ENCODE results near the gene CSNK1A1.

CSNK1A1 gene

GRCh38 chr5:149561848-149562247 lies 10.6 kb upstream of the CSNK1A1 start:
- peak overlapping the region in 1 of 2 donors; percentile 11 for H3K4me3 ChIP-seq (replicated peaks in 1 of 2; ENCODE audit: low read depth in 2 of 2, low read length in 2 of 2)
- no peak for TF ChIP-seq CTCF (IDR thresholded peaks at IDR 0.05; ENCODE audit: low read depth, low read length)

GRCh38 chr5:149559706-149560105 lies 8.5 kb upstream of the CSNK1A1 start:
- DNase-seq (ENCODE audit: low read depth in 2 of 2): peak; percentile 62 to 74
- no peak overlapping the region for H3K4me3 ChIP-seq (replicated peaks in 1 of 2; ENCODE audit: low read depth in 2 of 2, low read length in 2 of 2)
- TF ChIP-seq CTCF (IDR thresholded peaks at IDR 0.05; ENCODE audit: low read depth, low read length): no peak

More at GRCh38 chr5:149561848-149562247, 10.6 kb upstream of the CSNK1A1 start:
- DNase-seq (ENCODE audit: low read depth in 2 of 2): peak; percentile 95 to 97

GRCh38 chr5:149552553-149553160 lies 1.4 kb upstream of the CSNK1A1 start:
- no peak overlapping the region for H3K4me3 ChIP-seq (replicated peaks in 1 of 2; ENCODE audit: low read depth in 2 of 2, low read length in 2 of 2)
- no peak for DNase-seq (ENCODE audit: low read depth in 2 of 2)
- no peak for TF ChIP-seq CTCF (IDR thresholded peaks at IDR 0.05; ENCODE audit: low read depth, low read length)

DNA sequence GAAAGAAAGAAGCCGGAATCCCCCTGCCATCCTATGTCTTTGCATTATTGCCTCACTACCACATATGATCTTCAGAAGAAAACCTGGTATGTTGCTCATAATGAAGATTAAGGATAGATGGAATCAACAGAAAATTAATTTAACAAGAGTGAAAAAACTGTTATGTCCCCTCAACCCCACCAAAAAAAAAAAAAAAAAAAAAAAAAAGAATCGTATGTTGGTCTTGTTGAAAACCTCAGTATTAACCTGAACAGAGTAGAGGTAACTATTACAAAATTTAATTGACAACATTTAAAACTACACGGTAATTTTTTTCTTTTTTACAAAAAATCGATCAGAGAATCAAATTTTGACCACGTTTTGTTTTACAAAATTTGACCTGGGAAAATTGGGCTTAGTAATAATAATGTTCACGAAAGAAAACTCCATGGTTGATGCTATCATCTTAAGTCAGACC lies 827 bp upstream of the CSNK1A1 start:
- no peak for TF ChIP-seq CTCF (IDR thresholded peaks at IDR 0.05; ENCODE audit: low read depth, low read length)
- H3K4me3 ChIP-seq (replicated peaks in 1 of 2; ENCODE audit: low read depth in 2 of 2, low read length in 2 of 2): peak overlapping the region; percentile 78 to 87
- no peak for DNase-seq (ENCODE audit: low read depth in 2 of 2)

DNA sequence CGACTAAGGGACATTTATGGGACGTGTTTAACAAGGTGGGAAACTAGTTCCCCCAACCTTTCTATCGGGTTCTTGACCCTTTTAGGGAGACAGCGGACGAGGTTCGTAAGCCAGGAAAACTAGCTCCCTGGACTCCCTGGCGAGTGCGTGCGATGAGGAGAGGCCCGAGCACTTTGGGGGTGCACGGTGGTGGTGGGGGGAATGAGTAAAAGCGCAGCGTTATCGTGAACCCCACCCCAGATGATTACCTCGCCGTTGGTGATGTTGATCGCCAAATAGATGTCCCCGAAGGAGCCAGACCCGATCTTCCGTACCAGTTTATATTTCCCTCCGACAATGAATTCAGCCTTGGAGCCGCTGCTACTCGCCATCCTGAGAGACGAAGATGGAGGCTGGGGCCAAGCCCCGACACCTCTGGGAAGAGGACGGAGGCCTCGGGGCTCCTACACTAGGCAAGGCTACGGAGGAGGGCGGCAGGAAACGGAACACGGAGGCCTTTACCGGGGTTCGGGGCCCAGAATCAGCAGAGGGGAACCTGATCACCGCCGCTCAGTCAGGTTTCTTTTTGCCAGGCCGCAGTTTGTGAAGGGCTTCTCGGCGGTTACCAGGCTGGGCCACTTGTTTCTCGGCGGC lies 529 bp downstream of the CSNK1A1 start:
- TF ChIP-seq CTCF (IDR thresholded peaks at IDR 0.05; ENCODE audit: low read depth, low read length): no peak
- H3K4me3 ChIP-seq (replicated peaks in 1 of 2; ENCODE audit: low read depth in 2 of 2, low read length in 2 of 2): peak overlapping the region; percentile 78 to 87
- peak in 1 of 2 donors; percentile 22 for DNase-seq (ENCODE audit: low read depth in 2 of 2)

DNA sequence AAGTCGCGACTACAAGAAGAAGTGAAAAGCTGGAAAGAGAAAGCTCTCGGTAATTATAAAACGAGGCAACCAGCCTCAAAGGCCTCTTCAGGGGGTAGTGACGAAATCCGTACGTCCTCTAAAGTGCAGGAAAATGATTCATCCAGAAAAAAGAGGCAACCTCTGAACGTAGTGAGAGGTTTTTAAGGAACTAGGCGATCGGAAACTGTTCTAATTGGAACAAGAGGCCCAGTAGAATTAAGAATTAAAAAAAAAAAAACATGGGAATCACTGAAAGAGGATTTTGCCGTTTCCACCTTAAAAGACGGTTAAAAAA lies 1.0 kb downstream of the CSNK1A1 start:
- no peak for TF ChIP-seq CTCF (IDR thresholded peaks at IDR 0.05; ENCODE audit: low read depth, low read length)
- peak overlapping the region; percentile 78 to 87 for H3K4me3 ChIP-seq (replicated peaks in 1 of 2; ENCODE audit: low read depth in 2 of 2, low read length in 2 of 2)
- DNase-seq (ENCODE audit: low read depth in 2 of 2): peak; percentile 71 to 82
